Suprapubic skin (tissue), 3 donors: ENCODE measurements around the gene LSM3.

ENCODE experiments used
- CTCF ChIP-seq, 2 donors: fragments of 200-600 bp in 1 of 2; fragments of 450-650 bp in 1 of 2; sonication (generic) in 1 of 2; IDR thresholded peaks; one replicate each; pipeline ENCODE4 v1.5.1; 2016 to 2019; ENCODE audit warnings: antibody characterized with exemption in 2 of 2, mild to moderate bottlenecking in 1 of 2, moderate library complexity in 1 of 2
- EP300 ChIP-seq: sonication (generic); formaldehyde crosslinking; IDR thresholded peaks from one replicate; pipeline ENCODE4 v1.6.1; 2017; ENCODE audit warnings: antibody characterized with exemption

GRCh38 chr3:14224895-14225294, 46.3 kb downstream of the LSM3 start:
- TF ChIP-seq CTCF (IDR thresholded peaks at IDR 0.05), result no peak
- no peak for TF ChIP-seq EP300
